Left ventricle myocardium superior (tissue), 1 donor: ENCODE results near the gene NUDT5. TPM values are rescaled to one million over a fixed set of nuclear protein-coding genes. Genes with fewer than 3 reads are reported as not detected.
"Not testable (repeated sequence)": the region's sequence is repeated elsewhere in the genome, so short reads cannot be mapped to it uniquely, and the experiment has no call there.

Experiments used
- ATAC-seq: fragments of 200-7000 bp; cut with Tn5 transposase; one replicate; pipeline ENCODE4 v1.9.1; 2020; ENCODE audit warnings: mild to moderate bottlenecking, moderate library complexity
- DNase-seq: peaks from one replicate; pipeline ENCODE4 v3.0.0-alpha.2; 2020
- intact Hi-C: fragments of 100-400 bp; cut with micrococcal nuclease; formaldehyde crosslinking; loops from one replicate; pipeline ENCODE4 v1.11.0; 2022
- total RNA-seq: library from RNA; stranded (reverse); fragmentation: NEBNext Ultra II Directional; extraction: Animal tissue kit (Norgen Biotek cat#: 25700); gene quantifications from one replicate; pipeline ENCODE4 v1.2.1, GENCODE V29; 2021
- donor health status: DM: no; HTN: yes; CAD: no; lungs with severe emphysema.

Gene NUDT5
- total RNA-seq, 1 donor from 2014 or later, result 9.2 TPM

DNA sequence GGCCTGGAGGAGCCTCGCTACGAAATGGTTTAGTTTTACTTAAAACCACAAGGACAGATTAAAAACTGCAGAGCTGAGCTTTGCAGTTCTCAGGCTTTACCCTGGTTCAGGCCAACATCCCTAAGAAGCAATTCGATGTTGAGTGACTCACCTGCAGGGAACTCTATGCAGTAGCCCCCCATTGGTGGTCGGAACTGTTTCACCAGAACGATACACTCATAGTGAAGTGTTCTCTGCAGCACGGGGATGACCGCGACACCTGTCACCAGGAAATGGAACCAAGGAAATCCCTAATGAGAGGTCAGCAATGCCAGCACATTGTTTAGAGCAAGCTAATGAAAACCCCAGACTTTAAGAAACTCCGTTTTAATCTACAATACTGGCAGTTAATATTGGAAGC is 18.0 kb downstream of the NUDT5 start:
- DNase-seq (no peak), ATAC-seq (no peak)
- intact Hi-C loops, result no loop called here

DNA sequence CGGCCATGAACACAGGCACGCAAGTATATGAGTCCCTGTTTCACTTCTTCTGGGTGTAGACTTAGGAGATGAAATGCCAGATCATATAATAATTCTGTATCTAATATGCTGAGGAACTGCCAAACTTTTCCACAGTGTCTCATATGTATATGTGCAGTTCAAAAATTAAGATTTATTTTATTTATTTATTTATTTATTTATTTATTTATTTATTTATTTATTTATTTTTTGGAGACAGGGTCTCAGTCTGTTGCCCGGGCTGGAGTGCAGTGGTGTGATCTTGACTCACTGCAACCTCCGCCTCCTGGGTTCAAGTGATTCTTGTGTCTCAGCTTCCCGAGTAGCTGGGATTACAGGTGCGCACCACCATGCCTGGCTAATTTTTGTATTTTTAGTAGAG is 24.2 kb downstream of the NUDT5 start:
- ATAC-seq, intact Hi-C loops, DNase-seq: not testable (repeated sequence)

DNA sequence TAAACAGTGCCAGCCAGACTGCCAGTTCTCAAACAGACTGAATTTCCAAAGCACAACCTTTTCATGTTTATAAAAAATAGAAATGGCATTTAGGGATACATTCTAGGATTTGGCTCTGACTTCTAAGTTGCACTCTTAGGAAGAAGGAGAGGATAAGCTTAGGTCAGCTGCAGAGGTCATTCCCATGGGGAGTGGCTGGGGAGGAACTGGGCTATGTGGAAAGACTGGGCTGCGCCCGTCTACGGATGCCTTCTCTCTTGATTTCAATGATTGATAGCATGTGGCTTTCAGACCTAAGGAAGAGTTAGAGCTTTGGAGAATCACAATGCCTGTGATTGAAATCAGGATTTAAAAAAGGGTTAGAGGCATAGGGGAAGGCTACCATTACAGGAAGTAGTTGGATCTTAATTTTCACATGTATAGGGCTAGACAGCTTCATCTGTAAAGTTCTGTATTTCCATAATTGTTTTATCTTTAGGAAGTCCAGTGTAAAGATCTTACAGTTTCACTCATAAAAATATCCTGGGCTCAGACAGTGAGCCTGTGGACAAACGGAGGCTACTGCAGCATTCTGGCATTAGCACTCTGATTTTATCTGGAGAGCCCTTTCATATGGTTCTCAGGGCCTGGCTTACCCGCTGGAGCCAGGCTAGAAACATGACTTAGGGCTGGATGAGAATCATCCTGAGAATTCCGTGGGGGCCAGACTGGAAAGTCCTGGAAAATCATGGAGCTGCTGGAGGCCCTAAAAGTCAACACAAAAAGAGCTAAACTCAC is 29.5 kb downstream of the NUDT5 start:
- intact Hi-C loops, result no loop called here
- ATAC-seq (no peak), DNase-seq (no peak)

DNA sequence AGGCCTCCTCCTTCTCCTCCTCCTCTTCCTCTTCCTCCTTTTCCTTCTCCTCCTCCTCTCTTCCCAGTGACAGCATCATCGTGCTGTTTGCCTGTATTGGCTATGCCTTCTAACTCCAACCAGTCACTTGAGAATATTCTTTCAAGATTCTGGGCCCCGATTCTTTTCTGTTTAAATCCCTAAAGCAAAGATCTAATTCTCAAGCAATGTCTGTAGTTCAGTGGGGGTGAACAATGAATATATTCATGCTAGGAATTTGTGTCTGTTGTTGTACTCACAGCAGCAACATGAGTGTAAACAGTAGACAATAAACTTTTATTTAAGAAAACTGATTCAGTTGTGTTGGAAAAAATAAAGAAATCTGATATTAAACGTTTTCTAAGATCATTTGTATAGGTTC is 30.7 kb downstream of the NUDT5 start:
- no peak for DNase-seq
- intact Hi-C loops, result no loop called here
- no peak for ATAC-seq

DNA sequence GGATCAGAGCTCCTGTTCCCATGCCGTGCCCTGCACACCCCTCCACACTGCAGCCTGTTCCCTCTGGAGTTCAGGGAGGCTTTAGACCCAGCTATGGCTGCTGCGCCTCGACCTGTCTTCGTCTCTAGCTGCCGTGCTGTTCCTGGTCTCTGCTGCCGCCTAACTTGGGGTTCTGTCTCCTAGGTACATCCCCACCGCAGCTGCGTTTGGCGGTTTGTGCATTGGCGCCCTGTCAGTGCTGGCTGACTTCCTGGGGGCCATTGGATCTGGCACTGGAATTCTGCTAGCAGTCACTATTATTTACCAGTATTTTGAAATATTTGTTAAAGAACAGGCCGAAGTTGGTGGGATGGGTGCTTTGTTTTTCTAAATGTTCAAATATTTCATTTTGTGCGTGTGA is 31.6 kb downstream of the NUDT5 start:
- DNase-seq (no peak), ATAC-seq (no peak)
- intact Hi-C loops, result no loop called here

DNA sequence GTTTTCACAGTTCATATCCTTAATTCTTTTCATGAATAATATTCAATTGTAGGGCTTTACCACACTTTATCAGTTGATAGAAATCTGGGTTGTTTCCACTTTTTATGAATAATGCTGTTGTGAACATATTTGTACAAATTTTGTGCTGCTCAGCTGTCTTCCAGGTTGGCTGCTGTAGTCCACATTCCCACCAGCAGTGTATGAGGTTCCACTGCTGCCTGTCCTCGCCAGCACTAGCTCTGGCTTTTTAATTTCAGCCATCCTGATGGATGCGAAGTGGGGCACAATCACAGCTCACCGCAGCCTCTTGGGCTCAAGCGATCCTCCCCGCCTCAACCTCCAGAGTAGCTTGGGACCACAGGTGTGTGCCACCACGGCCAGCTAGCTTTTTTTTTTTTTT is 32.8 kb downstream of the NUDT5 start:
- ATAC-seq, result no peak
- DNase-seq, result no peak
- intact Hi-C loops, result no loop called here

DNA sequence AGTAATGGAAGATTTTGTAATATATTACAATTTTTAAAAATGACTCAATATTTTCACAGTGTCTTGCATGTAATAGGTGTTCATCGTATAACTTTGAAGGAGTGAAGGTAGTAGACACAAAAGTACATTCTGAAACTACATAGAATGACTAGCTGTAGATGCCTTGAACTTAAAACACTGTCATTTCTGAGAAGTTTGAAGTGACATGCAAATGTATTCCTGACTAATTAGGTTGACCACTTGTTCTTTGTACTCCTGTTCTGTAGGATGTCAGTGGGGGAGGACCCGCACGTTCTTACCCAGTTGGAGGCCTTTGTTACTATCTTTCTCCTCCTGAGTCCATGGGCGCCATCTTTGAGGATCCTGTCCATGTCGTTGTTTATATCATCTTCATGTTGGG is 35.0 kb downstream of the NUDT5 start:
- intact Hi-C loops, result no loop called here
- no peak for DNase-seq

DNA sequence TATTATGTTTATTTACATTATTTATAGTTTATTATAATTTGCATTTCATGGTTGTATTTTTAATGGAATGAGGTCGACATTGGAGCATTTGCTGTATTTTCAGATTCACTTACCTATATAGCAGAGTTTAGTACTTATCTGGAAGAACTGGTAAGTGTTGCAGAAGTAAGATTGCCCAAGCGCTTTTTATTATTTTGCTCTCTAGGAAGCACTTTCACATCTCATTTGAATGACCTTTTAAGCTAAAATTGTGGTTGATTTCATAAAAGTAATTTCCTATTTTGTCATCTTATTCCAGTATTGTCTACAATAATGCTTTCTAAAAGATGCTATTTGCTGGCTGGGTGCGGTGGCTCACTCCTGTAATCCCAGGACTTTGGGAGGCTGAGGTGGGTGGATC is 37.6 kb downstream of the NUDT5 start:
- ATAC-seq (no peak), DNase-seq (no peak)
- intact Hi-C loops, result no loop called here

More for the DNA sequence above, 35.0 kb downstream of the NUDT5 start:
- no peak for ATAC-seq

DNA sequence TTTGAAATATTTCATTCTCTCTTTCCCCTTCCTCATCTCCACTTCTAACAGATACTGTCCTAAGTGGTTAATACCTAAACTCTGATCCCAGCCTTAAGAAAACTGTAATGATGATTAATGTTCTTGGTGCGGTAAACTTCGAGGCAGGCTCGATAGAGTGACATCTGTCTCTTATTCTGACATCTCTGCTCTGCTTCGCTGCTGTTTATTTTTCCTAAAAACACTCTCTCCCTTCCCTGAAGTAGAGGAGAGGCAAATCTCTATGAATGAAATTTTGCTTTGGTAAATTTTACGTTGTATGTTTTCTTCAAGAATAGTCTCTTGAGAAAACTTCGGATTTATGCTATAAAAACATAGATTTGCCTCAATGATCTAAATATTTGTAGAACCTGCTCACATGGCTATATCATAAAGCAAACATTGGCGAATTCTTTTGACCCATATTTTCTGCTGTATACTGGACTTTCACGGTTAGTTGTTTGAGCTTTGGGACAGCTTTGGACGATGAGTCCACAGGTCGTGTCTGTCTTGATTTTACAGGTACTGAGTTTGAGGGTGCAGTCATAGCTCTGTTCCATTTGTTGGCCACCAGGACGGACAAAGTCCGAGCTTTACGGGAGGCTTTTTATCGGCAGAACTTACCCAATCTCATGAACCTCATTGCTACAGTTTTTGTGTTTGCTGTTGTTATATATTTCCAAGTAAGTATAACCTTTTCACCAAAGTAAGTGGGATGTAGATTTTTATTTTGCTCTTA is 39.1 kb downstream of the NUDT5 start:
- ATAC-seq, result no peak
- intact Hi-C loops, result no loop called here

DNA sequence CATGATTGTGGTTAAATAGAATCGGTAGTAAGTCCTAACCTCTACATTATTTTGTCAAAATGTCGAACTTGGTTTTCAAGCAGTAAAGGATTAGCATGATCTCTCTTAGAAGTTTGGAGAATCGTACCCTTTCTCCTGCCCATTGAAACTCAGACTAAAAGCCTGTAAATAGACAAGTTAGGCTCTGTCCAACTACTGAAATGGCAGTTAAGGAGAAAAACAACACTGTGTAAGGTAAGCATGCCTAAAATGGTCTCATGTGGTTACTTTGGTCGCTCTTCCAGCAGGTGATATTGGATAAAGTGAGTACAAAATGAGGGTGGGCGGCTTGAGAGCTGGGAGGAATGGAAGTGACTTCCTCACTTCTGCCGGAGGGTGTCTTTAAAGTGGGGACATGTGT is 41.2 kb downstream of the NUDT5 start:
- ATAC-seq (no peak), DNase-seq (no peak)
- intact Hi-C loops, result no loop called here

More for the DNA sequence above, 39.1 kb downstream of the NUDT5 start:
- DNase-seq, result no peak

DNA sequence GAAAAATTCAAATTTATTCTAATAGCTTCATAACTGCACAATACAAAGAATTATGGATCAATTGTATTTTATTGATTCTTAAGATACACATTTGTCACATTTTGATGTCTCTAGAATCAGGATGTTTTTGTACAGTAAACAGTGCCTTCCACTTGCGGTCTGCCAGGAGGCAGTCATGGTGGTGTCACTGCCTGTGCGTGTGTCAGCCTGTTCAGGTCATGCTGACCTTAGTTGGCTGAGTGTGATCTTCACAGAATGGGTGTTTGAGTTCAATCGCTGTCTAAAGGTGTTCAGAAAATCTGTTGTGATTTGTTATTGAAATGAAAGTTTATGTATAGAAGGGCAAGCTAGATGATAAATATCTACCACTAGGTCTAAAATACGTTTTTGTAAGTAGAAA is 45.5 kb downstream of the NUDT5 start:
- no peak for ATAC-seq
- intact Hi-C loops, result no loop called here
- no peak for DNase-seq

DNA sequence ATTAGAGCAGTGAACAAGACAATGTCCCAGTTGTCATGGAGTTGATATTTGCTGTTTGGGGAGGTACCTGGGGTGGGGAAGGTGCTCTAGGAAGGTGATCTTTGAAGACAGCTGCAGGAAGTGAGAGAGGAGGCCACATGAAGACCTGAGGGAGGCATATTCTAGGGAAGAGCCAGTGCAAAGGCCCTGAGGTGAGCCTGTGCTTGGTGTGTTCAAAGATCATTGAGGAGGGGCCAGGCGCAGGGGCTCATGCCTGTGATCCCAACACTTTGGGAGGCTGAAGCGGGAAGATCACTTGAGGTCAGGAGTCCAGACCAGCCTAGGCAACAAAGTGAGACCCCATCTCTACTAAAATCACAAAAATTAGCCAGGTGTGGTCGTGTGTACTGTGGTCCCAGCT is 51.2 kb downstream of the NUDT5 start:
- intact Hi-C loops, result no loop called here
- ATAC-seq (no peak), DNase-seq (no peak)

DNA sequence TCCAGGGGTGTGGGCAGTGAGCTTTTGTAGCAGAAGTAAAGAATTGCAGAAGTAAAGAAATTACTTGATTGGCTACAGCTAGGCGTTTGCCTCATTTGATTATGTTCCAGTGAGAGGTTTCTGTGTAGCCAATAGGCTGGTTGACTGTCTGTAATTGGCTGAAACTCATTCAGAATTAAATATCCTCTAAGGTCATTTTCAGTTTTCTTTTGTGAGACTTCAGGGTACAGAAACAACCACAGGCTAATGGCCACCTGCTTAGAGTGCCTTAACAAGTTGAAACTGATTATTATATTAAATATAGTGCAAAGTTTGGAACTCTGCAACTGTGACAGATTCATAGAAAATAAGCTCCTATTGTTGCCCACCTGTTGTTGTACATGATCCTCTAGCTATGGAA is 55.7 kb downstream of the NUDT5 start:
- intact Hi-C loops, result no loop called here
- ATAC-seq, result no peak
- DNase-seq, result no peak

DNA sequence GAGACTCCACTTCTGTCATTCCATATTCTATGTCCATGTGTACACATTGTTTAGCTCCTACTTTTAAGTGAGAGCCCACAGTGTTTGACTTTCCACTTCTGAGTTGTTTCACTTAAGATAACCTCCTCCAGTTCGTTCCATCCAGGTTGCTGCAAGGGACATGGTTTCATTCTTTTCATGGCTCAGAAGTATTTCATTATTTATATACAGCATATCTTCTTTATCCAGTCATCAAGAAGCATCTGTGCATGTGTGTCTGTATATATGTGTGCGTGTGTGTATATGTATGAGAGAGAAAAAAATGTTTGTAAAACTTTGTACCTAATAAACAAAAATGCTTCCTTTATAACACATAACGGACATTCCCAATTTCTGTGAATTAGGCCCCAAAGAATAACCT is 60.1 kb downstream of the NUDT5 start:
- DNase-seq (no peak), ATAC-seq (no peak)
- intact Hi-C loops, result no loop called here

DNA sequence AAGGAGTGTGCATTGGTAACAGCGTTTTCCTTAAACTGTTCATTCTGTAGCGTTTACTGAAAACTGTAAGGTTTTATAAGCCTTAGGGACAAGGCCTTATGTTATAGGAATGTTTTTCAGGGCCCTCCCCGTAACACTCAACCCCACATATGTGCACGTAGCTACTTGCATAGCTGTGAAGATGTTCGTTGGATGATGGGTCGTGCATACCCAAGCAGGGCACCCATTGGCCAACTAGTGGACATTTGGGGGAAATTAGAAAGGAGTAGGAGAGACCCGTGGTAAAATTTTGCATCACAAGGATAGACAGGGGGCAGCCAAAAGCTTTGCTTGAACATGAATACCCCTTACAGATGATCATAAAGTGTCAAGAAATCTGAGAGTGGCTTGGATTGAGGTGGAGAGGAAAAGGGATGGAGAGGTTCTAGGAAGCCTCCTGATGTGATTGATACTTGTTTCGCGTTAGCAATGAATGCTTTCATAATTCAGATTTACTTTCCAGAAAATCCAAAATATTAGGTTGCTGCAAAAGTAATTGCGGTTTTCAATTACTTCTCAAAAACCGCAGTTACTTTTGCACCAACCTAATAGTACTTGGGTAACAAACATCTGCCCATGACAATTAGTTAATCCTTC is 65.3 kb downstream of the NUDT5 start:
- no peak for DNase-seq
- ATAC-seq, result peak; percentile 39
- intact Hi-C loops, result no loop called here

DNA sequence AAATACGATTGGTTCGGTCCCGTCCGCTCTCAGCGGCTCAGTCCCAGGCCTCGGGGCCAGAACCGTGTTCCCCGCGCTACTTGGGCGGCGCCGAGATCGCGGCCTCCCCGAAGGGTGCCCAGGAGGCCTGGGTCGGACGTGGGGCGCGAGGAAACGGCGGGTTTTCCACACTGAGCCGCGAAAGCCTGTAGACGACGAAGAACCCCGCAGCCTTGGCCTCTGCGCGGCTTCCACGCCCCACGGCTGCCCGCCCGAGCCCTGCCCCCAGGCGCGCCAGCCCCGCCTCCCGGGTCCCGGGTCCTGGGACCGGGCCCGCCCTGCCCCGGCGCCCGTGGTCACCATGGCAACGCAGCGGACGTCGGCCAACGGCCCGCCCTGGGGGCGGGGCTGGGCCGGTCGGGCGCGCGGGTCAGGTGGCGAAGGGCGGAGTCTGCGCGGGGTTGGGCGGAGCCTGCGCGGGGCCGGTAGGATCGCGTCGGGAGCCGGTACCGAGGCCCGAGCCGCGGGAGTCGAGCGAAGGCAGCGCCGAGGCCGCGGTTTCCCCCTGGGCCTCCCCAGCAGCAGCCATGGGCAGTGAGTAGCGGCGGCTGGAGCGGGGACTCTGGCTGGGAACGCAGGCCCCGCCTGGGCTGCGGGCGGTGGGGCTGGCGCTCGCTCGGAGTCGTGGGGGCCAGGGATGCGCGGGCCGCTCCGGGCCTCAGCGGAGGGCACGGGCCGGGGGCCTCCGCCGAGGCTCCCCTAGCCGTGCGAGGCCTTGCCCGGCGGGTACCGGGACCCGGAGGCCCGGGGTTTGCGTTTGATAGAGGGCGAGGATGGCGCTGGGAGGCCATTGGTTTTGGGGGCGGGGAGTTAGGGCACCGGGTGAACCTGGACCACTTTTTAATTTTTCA is 66.2 kb downstream of the NUDT5 start, which contains the start of gene SEC61A2:
TSS of gene SEC61A2 (plus strand) at position 456 of the 890 bp plus-strand sequence. CDS start at position 567, 111 bp downstream.
- peak; percentile 98 for DNase-seq
- ATAC-seq, result peak; percentile 99
- intact Hi-C loops, result no loop called here

DNA sequence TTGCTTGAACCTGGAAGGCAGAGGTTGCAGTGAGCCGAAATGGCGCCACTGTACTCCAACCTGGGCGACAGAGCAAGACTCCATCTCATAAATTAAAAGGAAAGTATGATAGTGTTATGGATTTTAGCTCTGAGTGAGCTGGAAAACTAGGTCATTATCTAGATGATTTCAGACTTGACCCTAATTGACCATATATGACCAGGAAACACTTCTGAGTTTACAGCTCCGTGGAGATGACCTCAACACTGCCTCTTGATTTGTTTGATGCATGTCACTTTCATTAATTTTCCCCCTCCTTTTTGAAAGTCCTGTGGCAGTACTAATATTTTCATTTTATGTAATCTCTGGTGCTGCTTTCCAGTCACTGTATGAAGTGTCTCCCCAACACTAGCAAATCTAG is 74.0 kb downstream of the NUDT5 start:
- DNase-seq, result no peak
- intact Hi-C loops, result no loop called here
- no peak for ATAC-seq
